SK-N-DZ (cell line): ENCODE data around the gene GDF11.

Experiments
- DNase-seq: peaks from one replicate; pipeline ENCODE4 v3.0.0-alpha.2; 2015; ENCODE audit warnings: low spot score

GDF11 gene

DNA sequence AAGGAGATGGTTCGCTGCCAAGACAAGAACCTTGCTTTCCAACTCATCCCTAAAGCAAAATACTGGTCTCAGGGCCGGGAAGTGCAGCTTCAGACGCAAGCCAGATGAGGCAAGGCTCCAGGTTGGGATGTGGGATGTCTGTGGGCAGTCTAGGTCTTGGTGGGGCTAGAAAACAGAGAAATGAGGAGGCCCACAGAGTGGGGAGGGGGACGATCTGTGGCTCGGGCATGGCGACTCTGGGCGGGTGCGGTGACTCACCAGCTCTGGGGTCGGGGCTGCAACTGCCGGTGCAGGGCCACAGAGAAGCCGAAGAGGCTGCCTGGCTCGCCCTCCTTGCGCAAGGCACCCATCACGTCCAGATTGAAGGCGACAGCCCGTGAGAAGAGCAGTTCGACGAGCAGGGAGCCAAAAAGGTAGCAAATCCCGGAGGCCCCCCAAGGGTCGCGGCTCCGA is 35.7 kb upstream of the GDF11 start:
- peak; percentile 22 for DNase-seq

DNA sequence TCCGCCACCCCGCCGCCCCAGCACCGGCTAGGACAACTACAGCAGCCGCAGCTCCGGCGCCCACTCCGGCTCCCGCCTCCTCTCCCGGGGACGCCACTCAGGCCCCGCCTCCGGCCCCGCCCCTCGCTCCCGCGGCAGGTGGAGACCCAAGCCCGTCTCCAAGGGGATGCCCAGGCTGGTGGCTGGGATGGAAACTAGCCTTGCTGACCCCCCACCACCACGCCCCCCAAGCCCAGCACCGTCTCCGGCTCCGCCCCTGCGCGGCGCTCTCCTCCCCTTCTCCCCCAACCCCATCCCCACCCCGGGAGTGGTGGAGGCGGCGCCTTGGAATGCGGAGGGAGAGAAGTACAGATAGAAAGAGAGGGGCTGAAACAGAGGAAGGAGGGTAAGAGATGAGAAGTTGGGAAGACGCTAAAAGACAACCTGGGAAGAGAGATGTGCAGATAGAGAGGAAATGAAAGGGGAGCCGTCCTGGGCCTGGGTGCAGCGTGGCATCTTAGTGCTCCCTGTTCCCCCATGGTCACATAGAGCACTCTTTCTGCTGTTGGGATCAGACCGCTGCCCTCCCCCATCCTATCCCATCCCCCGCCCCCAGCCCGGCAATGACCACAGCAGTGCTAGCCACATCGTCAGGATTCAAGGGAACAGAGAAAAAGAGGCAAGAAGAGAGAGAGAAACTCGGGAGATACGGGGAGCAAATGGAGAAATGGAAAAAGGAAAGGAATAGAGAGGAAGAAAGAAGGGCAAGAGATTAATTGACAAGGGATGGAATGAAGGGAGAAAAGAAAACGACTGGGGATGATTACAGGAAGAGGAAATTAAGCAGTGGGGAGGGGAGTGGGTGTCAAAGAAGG is 34.9 kb upstream of the GDF11 start, which contains the start of gene ITGA7:
Gene ITGA7 (minus strand): TSS at position 64 of the 854 bp plus-strand sequence. CDS start 222 bp downstream, outside the sequence.
- DNase-seq, result peak; percentile 85

DNA sequence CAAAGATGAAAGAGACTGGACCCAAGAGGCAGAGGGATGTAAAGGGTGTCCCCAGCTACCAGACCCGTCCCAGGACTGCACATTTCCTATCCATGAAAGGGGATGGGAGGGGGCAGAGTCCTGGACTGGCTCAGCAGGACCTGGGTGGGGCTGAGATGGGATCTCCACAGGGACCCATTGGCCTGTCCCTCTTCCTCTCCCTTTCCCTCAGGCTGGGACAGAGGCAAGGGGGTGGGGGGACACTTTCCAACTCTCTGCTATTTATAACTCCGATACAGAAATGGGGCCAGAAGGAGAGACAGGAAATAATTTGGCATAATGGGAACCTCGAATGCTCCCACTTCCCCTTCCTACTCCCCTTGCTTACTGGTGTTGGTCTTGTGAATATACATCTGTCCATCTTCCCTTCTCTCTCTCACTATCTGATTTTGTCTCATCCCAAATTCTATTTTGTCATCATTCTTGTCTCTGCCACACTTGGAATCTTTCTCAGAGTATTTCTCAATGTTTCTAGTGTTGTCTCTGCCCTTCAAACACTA is 34.2 kb upstream of the GDF11 start:
- no peak for DNase-seq

DNA sequence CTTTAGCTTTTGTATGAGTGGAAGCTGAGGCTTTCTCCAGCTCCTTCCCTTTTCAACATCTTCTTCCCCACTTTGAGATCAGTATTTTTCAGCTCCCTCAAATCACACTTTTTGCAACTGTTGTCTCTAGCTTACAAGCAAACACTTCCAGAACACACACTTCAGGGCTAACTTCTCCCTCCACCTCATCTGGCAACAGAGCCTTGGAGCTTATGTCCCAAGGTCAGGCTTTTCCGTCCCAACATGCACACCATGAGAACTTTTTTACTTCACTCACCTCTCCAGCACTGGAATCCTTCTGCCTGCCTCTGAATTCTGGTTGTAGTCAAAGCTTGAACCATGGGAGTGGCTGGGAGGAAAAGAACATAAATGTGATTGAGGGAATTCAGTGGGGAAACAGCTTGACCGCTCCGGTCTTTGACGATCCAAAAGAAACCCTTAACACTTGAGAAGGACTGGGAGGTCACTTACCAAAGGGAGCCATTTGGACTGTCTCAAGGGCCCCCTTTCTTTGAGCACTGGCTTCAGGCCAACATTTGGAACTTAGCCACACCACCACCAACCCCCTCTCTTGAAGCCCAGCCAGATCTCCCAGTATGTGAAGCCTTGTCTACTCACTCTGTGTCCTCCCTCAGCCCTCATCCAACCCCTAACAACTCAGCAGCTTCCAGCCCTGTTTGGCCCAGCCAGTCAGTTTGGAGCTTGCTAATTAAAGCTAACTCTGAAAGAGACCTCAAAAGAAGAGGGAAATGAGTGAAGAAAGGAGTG is 31.0 kb upstream of the GDF11 start:
- DNase-seq, result no peak

DNA sequence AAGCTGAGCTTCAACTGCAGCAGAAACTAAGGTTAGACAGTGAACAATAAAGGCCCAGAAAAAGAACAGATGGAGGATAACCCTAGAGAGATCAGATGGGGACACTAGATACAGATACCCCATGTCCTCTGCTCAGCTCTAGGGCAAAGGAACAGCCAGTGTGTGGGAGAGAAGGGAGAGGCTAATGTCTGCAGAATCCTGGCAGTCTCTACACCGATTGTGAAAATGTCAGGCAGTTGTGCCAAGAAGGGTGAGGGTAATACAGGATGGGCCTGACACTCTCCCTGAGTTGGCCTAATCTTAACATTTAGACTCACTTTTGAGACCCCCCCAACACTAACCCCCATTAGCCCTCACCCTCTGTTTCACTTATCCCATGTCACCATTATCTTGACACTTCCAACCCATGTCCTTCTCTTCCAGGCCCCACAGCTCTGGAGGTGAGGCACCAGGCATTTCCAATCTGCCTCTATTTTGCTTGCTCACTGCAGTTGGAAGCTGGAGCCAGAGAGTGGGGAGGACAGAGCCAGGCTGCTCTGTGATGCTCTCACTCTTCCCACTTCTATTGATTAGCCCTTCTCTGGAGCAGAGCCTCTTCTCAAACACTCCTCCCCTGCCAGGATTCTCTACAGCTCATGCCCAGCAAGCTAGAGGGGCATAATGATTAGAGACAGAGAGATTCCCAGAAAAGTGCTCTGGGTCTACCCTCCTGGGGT is 30.1 kb upstream of the GDF11 start:
- no peak for DNase-seq

DNA sequence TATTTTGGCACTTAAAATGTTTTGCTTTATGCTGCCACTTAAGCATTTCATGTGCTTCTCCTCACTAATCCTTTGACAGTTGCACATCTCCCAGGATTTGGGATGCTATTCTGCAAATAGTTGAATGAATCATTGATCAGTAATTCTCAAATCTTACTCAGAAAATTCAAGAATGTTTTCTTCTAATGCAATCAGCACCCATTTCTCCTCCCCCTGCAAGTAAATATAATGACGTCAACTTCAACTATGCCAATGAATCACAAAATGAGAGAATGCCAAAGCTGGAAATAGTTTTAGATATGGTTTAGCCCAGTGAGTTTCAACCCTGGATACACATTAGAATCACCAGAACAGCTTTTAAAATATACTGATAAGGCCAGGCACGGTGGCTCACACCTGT is 29.2 kb upstream of the GDF11 start:
- DNase-seq, result no peak

DNA sequence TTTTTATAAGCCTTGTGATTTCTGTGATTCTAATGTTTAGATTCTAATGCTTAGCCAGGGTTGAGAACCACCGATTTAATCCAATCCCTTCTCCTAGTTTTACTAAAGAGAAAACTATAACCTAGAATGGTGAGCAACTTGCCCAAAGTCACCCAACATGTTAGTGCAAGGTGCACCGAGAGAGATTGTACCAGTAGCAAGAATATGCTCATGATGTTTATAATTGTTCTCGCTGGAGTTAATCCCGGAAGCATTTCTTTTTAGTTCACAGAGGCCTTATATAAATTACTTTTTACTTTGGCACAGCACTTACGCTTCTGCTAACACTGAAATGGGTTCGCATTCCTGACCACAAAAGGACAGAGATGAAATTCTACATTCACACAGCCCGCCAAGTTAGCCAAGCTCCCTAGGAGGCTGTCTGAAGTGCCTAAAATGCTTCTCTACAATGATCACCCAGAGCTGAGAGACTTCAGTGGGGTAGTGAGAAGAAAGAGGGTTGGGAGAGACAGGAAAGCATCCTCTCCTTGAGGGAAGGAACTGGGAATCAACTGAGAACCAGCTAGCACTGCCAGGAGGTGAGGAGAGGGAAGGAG is 27.7 kb upstream of the GDF11 start:
- no peak for DNase-seq

DNA sequence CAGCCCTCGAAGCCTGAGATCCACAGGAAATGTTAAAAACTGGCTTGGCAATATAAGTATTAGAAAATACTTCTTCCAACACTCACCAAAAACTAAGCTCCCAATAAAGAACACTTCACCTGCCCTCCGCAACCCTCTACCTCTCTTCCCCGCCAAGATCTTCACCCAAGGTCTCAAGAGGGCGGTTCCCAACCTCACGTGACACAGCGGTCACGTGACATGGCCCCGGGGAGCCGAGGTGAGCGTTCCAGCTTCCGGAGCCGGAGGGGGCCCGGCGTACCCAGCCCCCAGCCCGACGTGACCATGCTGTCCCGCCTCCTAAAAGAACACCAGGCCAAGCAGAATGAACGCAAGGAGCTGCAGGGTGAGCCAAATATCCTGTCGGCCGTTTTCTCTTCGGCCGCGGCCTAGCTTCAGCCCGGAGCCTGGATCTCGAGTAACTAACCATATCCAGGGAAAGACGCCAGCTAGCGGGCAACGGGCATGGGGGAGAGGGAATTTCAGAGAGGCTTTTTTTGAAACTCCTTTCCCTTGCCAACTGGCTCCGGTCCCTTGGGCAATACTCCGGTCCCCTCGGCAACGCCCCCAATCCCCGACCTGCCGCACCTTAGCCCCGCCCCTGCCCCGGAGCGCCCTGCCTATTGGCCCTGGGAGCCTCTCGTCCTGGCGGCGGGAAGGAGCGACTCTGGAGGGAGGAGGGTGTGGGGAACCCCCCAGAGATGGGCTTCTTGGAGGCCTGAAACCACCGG is 26.9 kb upstream of the GDF11 start, which contains the start of gene BLOC1S1:
Gene BLOC1S1 (plus strand): TSS at position 214 of the 749 bp plus-strand sequence. CDS start 6 bp downstream, at position 220.
- peak; percentile 94 for DNase-seq

DNA sequence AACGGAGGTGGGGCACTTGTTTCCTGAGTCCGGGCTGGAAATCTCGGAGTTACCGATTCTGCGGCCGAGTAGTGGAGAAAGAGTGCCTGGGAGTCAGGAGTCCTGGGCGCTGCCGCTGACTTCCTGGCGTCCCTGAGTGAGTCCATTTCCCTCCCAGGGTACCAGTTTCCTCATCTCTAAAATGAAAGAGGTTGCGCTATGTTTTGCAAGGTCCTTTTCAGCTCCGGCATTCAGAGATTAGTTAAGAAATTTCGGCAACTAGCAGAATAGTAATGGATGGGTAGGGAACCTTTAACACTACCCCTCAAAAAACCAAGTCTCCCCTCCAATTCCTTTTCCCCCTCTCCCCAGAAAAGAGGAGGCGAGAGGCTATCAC is 26.4 kb upstream of the GDF11 start:
- no peak for DNase-seq

DNA sequence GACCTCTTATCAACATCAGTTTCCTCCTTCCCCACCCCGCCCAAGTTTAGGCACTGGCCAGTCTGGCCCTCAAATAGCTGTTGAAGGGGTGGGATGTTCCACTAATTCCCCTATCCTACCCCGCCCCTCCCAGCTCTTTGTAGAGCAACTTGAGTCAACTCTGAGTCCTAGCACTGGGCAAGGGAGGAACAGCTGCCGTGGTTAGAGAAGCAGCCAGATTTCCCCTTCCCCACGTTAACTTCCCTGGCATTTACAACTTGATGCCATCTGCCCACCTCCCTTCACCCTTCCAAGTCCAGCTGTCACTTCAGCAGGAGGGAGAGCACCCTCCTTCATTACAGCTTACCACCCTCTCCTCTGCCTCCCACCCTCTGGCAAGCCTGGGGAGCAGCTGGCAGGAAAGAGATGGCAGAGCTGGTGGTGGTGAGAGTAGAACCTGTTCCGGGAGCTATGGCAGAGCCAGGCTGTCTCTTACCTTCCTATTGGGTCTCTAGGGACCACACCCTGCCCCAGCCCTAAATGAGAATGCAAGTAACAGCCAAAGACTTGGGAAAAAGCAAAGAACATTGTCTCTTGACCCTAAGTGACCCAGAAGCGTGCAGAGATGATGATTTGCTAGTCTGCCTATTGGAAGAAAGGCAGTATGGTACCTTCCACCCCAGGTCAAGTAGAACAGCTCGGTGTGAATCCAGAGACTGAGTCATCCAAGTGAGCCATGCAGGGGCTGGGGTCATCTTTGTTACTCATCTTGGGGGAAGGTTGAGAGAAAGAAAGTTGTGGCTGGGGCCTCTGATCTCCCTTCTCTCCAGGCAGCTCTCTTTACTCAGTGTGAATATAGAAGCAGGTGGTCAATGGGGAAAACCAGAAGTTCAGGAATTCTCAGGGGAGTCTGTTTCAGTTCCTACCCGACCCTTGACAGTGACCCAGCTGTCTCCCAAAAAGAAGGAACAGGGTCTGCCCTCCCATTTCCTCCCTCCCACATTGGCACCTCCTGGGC is 25.6 kb upstream of the GDF11 start:
- DNase-seq, result no peak

DNA sequence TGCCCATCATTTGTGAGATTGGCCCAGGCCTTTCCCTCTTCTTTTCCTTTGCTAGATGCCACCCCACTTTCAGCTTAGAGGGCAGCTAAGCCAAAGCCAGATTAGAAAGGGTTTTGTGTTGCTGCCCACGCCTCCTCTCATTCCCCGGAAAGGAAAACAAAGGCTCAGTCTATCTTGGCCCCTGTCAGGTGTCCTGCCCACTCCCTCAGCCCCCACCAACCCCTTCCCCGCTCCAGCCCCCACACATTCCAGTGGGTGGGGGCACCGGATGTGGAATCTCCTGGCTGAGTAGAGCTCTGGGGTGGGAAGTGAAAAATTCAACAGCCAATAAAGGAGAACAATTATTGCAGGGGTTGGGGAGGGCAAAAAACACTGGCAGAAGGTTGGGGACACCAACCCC is 24.9 kb upstream of the GDF11 start:
- DNase-seq, result no peak

DNA sequence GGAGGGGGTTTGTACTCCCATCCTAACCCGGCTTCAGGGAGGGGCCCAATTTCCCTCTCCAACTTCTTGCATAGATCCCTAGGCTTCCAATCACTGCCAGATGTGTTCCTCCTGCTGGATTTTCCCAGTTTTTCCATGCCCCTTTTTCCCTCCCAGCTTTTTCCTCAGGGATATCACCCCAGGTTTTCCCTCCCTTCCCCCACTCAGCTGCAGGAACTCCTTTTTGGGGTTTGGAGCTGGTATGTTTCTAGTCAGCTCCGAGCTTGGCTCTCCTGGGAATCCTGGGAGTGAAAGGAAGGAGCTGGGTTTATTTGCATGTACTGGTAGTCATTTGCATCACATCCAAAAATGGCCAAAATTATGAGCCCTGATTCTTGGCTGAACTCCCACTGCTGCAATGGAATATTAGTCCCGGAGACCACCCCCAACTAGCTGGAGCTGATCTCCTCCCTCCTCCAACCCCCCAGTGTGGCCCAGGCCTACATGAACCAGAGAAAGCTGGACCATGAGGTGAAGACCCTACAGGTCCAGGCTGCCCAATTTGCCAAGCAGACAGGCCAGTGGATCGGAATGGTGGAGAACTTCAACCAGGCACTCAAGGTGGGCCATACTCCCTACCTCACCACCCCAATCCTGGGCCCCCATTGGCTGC is 24.2 kb upstream of the GDF11 start:
- no peak for DNase-seq

DNA sequence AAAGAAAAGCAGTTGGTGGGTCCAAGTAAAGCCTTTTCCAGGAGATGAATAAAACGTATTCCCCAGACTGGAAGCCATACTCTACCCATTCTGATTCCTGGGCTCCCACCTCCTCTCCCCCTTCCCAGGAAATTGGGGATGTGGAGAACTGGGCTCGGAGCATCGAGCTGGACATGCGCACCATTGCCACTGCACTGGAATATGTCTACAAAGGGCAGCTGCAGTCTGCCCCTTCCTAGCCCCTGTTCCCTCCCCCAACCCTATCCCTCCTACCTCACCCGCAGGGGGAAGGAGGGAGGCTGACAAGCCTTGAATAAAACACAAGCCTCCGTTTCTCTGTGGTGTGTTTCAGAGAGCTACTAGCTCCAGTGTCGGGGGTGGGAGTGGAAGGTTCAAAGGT is 23.6 kb upstream of the GDF11 start:
- no peak for DNase-seq

DNA sequence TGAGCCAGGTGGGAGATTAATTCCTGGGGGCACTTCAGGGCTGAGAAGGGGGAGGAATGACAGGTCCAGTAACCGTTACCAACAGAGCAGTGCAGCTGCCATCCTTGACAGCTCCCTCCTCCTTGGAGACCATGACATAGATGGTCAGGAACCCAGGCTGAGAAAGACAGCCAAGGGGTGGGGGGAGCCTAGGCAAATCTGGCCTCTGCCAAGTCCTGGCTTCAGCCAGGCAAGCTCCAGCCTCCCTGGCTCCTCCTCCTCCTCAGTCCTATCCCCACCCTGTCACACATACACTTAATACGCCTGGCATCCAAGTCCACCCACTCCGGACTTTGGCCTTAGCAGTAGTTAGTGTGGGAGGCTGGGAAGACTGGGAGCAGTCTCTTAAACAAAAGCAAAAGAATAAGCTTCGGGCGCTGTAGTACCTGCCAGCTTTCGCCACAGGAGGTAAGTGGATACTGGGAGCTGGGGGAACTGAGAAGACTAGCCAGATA is 22.8 kb upstream of the GDF11 start, which contains the start of gene RDH5:
Gene RDH5 (plus strand): TSS at position 323 of the 494 bp plus-strand sequence. CDS start 792 bp downstream, outside the sequence.
- no peak for DNase-seq

DNA sequence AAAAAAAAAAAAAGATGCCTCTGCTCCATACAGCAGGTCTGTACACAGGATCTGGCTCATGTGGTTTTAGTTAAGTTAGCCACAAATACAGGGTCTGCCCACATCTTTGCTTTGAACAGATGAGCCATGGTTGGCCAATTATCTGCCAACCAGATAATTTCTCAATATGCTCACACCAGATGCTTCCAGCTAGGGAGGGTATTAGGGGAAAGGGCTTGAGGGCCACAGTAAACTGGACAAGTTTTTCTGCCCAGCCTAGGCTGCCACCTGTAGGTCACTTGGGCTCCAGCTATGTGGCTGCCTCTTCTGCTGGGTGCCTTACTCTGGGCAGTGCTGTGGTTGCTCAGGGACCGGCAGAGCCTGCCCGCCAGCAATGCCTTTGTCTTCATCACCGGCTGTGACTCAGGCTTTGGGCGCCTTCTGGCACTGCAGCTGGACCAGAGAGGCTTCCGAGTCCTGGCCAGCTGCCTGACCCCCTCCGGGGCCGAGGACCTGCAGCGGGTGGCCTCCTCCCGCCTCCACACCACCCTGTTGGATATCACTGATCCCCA is 22.0 kb upstream of the GDF11 start:
- DNase-seq, result no peak

DNA sequence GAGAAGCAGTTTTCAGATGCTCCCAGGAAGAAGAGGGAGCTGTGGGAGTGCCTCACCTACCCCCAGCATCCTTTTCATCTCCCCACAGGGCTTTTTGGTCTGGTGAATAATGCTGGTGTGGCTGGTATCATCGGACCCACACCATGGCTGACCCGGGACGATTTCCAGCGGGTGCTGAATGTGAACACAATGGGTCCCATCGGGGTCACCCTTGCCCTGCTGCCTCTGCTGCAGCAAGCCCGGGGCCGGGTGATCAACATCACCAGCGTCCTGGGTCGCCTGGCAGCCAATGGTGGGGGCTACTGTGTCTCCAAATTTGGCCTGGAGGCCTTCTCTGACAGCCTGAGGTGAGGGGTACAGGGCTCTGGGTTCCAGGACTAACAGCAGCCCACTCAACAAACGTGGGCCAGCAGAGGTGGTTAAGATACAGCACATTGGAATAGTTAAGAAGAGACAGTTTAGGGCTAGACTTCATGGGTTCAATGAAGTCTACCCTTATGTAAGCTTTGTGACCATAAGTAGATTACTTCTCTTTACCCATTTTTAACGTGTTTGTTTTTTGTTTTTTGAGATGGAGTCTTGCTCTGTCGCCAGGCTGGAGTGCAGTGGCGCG is 21.2 kb upstream of the GDF11 start:
- DNase-seq, result no peak

DNA sequence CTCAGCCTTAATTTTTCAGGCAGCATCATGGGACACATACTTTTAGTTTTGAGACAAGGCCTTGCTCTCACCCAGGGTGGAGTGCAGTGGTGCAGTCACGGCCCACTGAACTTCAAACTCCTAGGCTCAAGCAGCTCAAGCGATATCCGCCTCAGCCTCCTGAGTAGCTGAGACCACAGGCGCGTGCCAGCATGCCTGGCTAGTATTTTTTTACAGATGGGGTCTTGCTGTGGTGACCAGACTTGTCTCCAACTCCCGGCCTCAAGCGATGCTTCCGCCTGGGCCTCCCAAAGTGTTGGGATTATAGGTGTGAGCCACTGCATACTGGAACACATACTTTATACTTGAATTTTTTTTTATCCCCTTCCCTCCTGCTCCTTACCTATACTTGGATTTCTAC is 20.0 kb upstream of the GDF11 start:
- DNase-seq, result no peak
